HEK293 (cell line): ENCODE results near the gene LRRC23.

Source experiments
- CTCF ChIA-PET: fragments of 350-600 bp; formaldehyde crosslinking; extraction: SDS; loops from one replicate; lab custom pipeline; 2021; ENCODE audit warnings: antibody characterized with exemption; lab: Yijun Ruan, JAX
- POLR2A ChIA-PET: fragments of 300-600 bp; formaldehyde crosslinking; extraction: SDS; loops from one replicate; lab custom pipeline; 2020; ENCODE audit warnings: antibody characterized with exemption, inconsistent platforms; lab: Yijun Ruan, JAX
- H3K27ac ChIP-seq: fragments of 200-500 bp; sonication (Bioruptor generic); 2 replicates; pipeline ENCODE4 v1.5.1; 2014; ENCODE audit warnings: low read depth, low read length, control low read depth, inconsistent platforms; ENCODE audit errors: extremely low read depth
- H3K36me3 ChIP-seq, 2 experiments: fragments of 200-500 bp in 1 of 2; sonication (Bioruptor generic) in 1 of 2; 1 replicate in 1 of 2; 2 replicates in 1 of 2; pipeline ENCODE4 v1.5.1; 2014 to 2017; ENCODE audit warnings: inconsistent platforms in 2 of 2, low read length in 2 of 2; ENCODE audit not compliant: control insufficient read depth in 2 of 2, insufficient read depth in 1 of 2
- H3K4me1 ChIP-seq: fragments of 200-500 bp; sonication (Bioruptor generic); 2 replicates; pipeline ENCODE4 v1.5.1; 2014; ENCODE audit warnings: mild to moderate bottlenecking, low read length, inconsistent platforms; ENCODE audit not compliant: control insufficient read depth, insufficient read depth
- H3K4me3 ChIP-seq: 2 replicates; pipeline ENCODE4 v1.5.1; 2011; ENCODE audit warnings: low read depth, mild to moderate bottlenecking, control low read depth, low read length, moderate library complexity
- H3K9me3 ChIP-seq: fragments of 200-500 bp; sonication (Bioruptor generic); 2 replicates; pipeline ENCODE4 v1.5.1; 2014; ENCODE audit warnings: low read depth, low read length, inconsistent platforms; ENCODE audit not compliant: control insufficient read depth, insufficient read depth
- AEBP2 ChIP-seq: fragments of 450-650 bp; formaldehyde crosslinking; IDR thresholded peaks from 2 replicates; pipeline ENCODE4 v1.5.1; 2016; ENCODE audit warnings: missing biosample characterization, missing genetic modification characterization, borderline replicate concordance
- KLF17 ChIP-seq: fragments of 450-650 bp; formaldehyde crosslinking; IDR thresholded peaks from 2 replicates; pipeline ENCODE4 v1.5.1; 2016; ENCODE audit warnings: missing biosample characterization, missing genetic modification characterization
- KLF7 ChIP-seq: fragments of 450-650 bp; formaldehyde crosslinking; IDR thresholded peaks from 2 replicates; pipeline ENCODE4 v1.5.1; 2016; ENCODE audit warnings: missing biosample characterization, missing genetic modification characterization, borderline replicate concordance
- MEIS1 ChIP-seq: sonication (generic); formaldehyde crosslinking; IDR thresholded peaks from 2 replicates; pipeline ENCODE4 v1.8.1; 2022; ENCODE audit warnings: missing genetic modification reagents, mild to moderate bottlenecking, borderline replicate concordance
- PATZ1 ChIP-seq: fragments of 450-650 bp; formaldehyde crosslinking; IDR thresholded peaks from 2 replicates; pipeline ENCODE4 v1.5.1; 2016; ENCODE audit warnings: missing biosample characterization, missing genetic modification characterization
- PRDM1 ChIP-seq: fragments of 450-650 bp; formaldehyde crosslinking; IDR thresholded peaks from 2 replicates; pipeline ENCODE4; 2016; ENCODE audit warnings: missing biosample characterization, missing genetic modification characterization
- PRDM10 ChIP-seq: fragments of 450-650 bp; formaldehyde crosslinking; IDR thresholded peaks from 2 replicates; pipeline ENCODE4 v1.5.1; 2016; ENCODE audit warnings: missing biosample characterization, missing genetic modification characterization
- RBAK ChIP-seq: fragments of 450-650 bp; formaldehyde crosslinking; IDR thresholded peaks from 2 replicates; pipeline ENCODE4 v1.5.1; 2016; ENCODE audit warnings: missing biosample characterization, missing genetic modification characterization
- REST ChIP-seq: fragments of 450-650 bp; formaldehyde crosslinking; IDR thresholded peaks from 2 replicates; pipeline ENCODE4 v1.5.1; 2016; ENCODE audit warnings: missing biosample characterization, missing genetic modification characterization
- SETDB1 ChIP-seq: IDR thresholded peaks from one replicate; pipeline ENCODE4 v1.6.1; 2017; ENCODE audit warnings: mild to moderate bottlenecking, low read length, moderate library complexity, mixed read lengths; ENCODE audit not compliant: insufficient read length
- TRIM28 ChIP-seq: IDR thresholded peaks from 2 replicates; pipeline ENCODE4 v1.6.1; 2011; ENCODE audit warnings: low read length, control low read depth, borderline replicate concordance
- ZBTB8A ChIP-seq: fragments of 450-650 bp; formaldehyde crosslinking; IDR thresholded peaks from 2 replicates; pipeline ENCODE4 v1.5.1; 2016; ENCODE audit warnings: missing biosample characterization, missing genetic modification characterization
- ZFP69B ChIP-seq: fragments of 450-650 bp; formaldehyde crosslinking; IDR thresholded peaks from 2 replicates; pipeline ENCODE4 v1.5.1; 2016; ENCODE audit warnings: missing biosample characterization, missing genetic modification characterization
- ZNF175 ChIP-seq: fragments of 450-650 bp; formaldehyde crosslinking; IDR thresholded peaks from 2 replicates; pipeline ENCODE4 v1.5.1; 2016; ENCODE audit warnings: missing biosample characterization, missing genetic modification characterization
- ZNF223 ChIP-seq: fragments of 450-650 bp; formaldehyde crosslinking; IDR thresholded peaks from 2 replicates; pipeline ENCODE4 v1.5.1; 2016; ENCODE audit warnings: missing biosample characterization, missing genetic modification characterization
- ZNF37A ChIP-seq: fragments of 450-650 bp; IDR thresholded peaks from 2 replicates; pipeline ENCODE4 v1.5.1; 2018; ENCODE audit warnings: missing biosample characterization, missing genetic modification characterization
- ZNF426 ChIP-seq: fragments of 450-650 bp; formaldehyde crosslinking; IDR thresholded peaks from 2 replicates; pipeline ENCODE4 v1.5.1; 2017; ENCODE audit warnings: missing biosample characterization, missing genetic modification characterization, mild to moderate bottlenecking, inconsistent platforms, moderate library complexity
- ZNF48 ChIP-seq: fragments of 450-650 bp; formaldehyde crosslinking; IDR thresholded peaks from 2 replicates; pipeline ENCODE4 v1.5.1; 2016; ENCODE audit warnings: missing biosample characterization, missing genetic modification characterization
- ZNF501 ChIP-seq: fragments of 450-650 bp; formaldehyde crosslinking; IDR thresholded peaks from 2 replicates; pipeline ENCODE4 v1.5.1; 2016; ENCODE audit warnings: missing biosample characterization, missing genetic modification characterization
- ZNF548 ChIP-seq: fragments of 450-650 bp; formaldehyde crosslinking; IDR thresholded peaks from 2 replicates; pipeline ENCODE4 v1.5.1; 2016; ENCODE audit warnings: missing biosample characterization, missing genetic modification characterization
- ZNF549 ChIP-seq: fragments of 450-650 bp; IDR thresholded peaks from 2 replicates; pipeline ENCODE4 v1.5.1; 2018; ENCODE audit warnings: missing biosample characterization, missing genetic modification characterization, mild to moderate bottlenecking, inconsistent platforms, moderate library complexity
- ZNF585B ChIP-seq: fragments of 450-650 bp; formaldehyde crosslinking; IDR thresholded peaks from 2 replicates; pipeline ENCODE4 v1.5.1; 2016; ENCODE audit warnings: missing biosample characterization, missing genetic modification characterization
- ZNF747 ChIP-seq: fragments of 450-650 bp; formaldehyde crosslinking; IDR thresholded peaks from 2 replicates; pipeline ENCODE4 v1.5.1; 2016; ENCODE audit warnings: missing biosample characterization, missing genetic modification characterization
- ZNF837 ChIP-seq: fragments of 450-650 bp; formaldehyde crosslinking; IDR thresholded peaks from 2 replicates; pipeline ENCODE4 v1.5.1; 2016; ENCODE audit warnings: missing biosample characterization, missing genetic modification characterization

LRRC23 gene

GRCh38 chr12:6936636-6937480 is 32.2 kb downstream of the LRRC23 start:
- H3K27ac ChIP-seq: peak overlapping the region; percentile 95
- H3K36me3 ChIP-seq: peaks cover 30 to 83% of the 10 kb centered on the region in 2 experiments
- ChIA-PET POLR2A (interaction anchor here (0.9 to 4.1 kb wide), 11 partner anchors 8 to 85 kb away, joined by 3 to 45 read pairs (median 7); partner anchors contain the start of genes SPSB2, TPI1 and USP5), CTCF (interaction anchor here (0.7 to 4.9 kb wide), 11 partner anchors 11 to 177 kb away, joined by 3 to 53 read pairs (median 4); partner anchors contain the start of genes CDCA3, SPSB2, TPI1 and USP5)
- no peaks in the 10 kb centered on the region for H3K9me3 ChIP-seq
- peaks cover 6% of the 10 kb centered on the region for H3K4me1 ChIP-seq
- H3K4me3 ChIP-seq: peak overlapping the region; percentile 54
- TF ChIP-seq PRDM1 (tag by site-specific recombination): no peak
- no peak for TF ChIP-seq ZNF37A (tag by site-specific recombination)
- TF ChIP-seq ZNF747 (tag by site-specific recombination): no peak
- TF ChIP-seq ZNF48 (tag by site-specific recombination): no peak
- no peak for TF ChIP-seq PRDM10 (tag by site-specific recombination)
- TF ChIP-seq ZNF837 (tag by site-specific recombination): no peak
- no peak for TF ChIP-seq ZNF548 (tag by site-specific recombination)
- no peak for TF ChIP-seq TRIM28
- TF ChIP-seq KLF7 (tag by site-specific recombination): no peak
- TF ChIP-seq ZNF585B (tag by site-specific recombination): no peak
- TF ChIP-seq ZBTB8A (tag by site-specific recombination): peak; percentile 57
- TF ChIP-seq PATZ1: peak; percentile 80
- no peak for TF ChIP-seq ZNF549 (tag by site-specific recombination)
- no peak for TF ChIP-seq REST (tag by site-specific recombination)
- TF ChIP-seq KLF17 (tag by site-specific recombination): no peak
- TF ChIP-seq ZNF501 (tag by site-specific recombination): 0 out of 2 replicates have a peak, but pooled peaks have one; percentile 23
- no peak for TF ChIP-seq ZNF175
- TF ChIP-seq MEIS1 (CRISPR knock-in tag): no peak
- TF ChIP-seq AEBP2: no peak
- TF ChIP-seq ZFP69B (tag by site-specific recombination): no peak
- TF ChIP-seq ZNF426 (tag by site-specific recombination): no peak
- TF ChIP-seq SETDB1: no peak
- TF ChIP-seq ZNF223 (tag by site-specific recombination): no peak
- TF ChIP-seq RBAK: no peak
